ENCODE results near the gene NPIPA7. TPM values are rescaled to one million over a fixed set of nuclear protein-coding genes. Genes with fewer than 3 reads are reported as not detected.
"Not testable (repeated sequence)": the region's sequence is repeated elsewhere in the genome, so short reads cannot be mapped to it uniquely, and the experiment has no call there.

Gene NPIPA7
- total RNA-seq, 1 donor from 2014 or later = 0.79 TPM

DNA sequence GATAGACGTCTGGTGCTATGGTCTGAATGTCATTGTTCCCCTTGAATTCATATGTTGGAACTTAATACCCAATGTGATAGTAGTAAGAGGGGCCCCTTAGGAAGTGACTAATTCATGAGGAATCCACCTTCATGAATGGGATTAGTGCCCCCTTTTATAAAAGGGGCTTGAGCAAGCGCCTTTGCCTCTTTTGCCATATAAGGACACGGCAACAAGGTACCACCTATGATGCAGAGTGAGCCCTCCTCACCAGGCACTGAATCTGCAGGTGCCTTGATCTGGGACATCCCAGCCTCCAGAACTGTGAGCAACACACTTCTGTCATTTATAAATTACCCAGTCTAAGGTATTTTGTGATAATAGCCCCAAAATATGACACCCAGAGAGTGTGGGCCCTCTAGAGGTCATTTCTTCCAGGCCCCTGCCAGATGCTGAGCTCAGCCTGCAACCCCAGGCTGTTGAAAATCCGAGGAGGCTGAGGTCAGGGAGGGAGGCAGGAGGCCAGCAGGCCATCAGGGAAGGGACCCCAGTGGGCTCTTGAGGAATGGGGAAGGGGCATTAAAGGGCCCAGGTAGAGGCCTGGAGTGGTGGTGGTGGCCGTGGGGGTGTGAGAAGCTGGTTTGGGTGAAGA lies 39.1 kb downstream of the NPIPA7 start:
- not testable (repeated sequence) for DNase-seq (ENCODE audit: low read depth in 2 of 2)

DNA sequence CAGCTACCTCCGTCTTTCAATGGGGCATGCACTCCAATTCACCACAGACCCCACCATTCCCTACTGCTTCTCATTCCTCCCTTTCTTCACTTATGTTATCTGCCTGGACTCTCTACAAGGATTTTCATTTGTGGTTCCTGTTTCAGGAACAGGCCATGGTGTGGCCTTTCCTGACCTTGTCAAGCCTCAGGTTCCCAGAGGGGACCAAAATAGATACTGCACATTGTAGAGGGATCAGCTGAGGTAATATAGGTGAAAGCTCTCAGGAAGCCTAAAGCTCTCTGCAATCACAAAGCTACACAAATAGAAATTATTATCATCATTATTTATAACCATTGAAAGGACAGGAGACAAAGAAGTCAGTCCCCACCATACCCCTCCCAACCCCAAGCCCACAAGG lies 41.6 kb downstream of the NPIPA7 start:
- DNase-seq (ENCODE audit: low read depth in 2 of 2) = not testable (repeated sequence)

DNA sequence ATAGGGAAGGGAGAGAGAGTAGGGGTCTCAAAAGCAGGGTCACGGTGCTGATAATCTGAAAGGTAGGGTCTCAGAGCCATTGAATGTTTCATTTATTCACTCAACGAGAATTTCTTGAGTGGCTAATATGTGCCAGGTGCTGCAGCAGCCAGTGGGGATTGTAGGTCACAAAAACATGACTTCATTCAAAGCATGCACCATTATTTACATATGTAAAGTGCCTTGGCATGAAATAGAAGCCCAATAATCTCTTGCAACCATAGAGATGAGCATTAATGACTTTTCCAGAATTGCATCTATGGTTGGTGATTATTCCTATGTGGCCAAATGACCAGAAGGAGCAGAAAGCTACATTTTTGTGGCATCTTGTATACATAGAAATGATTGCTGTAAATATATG lies 46.2 kb downstream of the NPIPA7 start:
- DNase-seq (ENCODE audit: low read depth in 2 of 2) = not testable (repeated sequence)

DNA sequence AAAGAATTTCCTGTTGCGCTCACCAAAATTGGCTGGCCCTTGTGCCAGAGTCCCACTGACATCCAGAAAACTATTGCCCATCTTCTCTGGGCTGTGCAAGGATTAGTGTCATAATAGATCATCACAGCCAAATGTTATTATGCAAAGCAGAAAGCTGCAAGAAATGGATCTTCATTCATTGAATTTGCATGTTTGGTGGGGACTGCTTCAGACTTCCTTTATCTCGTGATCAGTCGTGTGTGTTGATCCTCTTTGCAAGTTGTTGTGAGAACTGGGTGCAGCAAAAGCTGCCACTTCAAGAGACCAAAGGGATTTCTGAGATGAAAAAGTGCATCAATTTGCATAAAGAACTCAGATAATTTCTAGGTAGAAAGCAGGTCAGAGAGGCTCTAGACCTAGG lies 52.2 kb downstream of the NPIPA7 start:
- not testable (repeated sequence) for DNase-seq (ENCODE audit: low read depth in 2 of 2)

DNA sequence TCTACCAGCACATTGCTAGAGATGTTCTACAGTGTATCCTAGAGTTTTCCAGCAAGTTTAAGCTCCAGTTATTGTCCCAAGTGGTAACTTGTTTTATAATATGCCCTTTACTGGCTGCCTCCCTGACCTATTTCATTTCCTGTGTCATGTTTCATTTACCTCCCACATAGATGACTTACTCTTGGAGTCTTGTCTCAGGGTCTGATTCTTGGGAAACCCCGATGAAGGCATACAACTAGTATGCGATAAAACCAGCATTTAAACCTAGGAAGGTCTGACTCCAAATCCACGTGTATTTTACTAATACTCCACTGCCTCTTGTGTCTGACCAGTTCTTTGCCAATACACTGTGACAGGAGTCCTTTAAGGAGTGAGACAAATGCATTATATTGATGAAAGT lies 55.8 kb downstream of the NPIPA7 start:
- not testable (repeated sequence) for DNase-seq (ENCODE audit: low read depth in 2 of 2)

DNA sequence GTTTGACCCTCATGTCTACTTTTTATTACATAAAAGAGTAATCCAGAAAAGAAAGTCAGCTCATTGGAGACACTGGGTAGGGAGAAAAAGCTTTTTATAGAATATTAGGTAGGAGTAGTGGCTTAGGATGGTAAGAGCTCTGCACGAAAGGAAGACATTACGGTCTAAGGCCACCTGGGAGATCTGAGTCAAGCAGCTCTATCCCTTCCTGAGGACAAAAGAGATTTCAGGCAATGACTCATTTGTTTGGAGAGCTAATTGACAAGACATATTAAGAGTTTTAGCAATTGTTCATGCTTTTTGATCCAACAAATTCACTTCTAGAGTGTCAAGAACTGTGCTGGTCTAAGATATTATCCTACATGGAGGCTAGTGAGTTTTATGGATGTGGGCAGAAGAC lies 62.5 kb downstream of the NPIPA7 start:
- not testable (repeated sequence) for DNase-seq (ENCODE audit: low read depth in 2 of 2)

Other genes starting within 250 kb of the NPIPA7 start
- gene ABCC6, start 155.6 kb upstream of the NPIPA7 start, total RNA-seq = under 0.01 and 0.44 TPM in 2 replicates
- 33.3 and 43.2 TPM in 2 replicates for gene NOMO3, start 146.6 kb upstream of the NPIPA7 start, total RNA-seq

All from lung microvascular endothelial cell (primary cell).